DND-41 (cell line): ENCODE measurements around the gene ROMO1.
A peak's percentile ranks its signal among the peaks of the same experiment; 100 is the strongest.

Experiments used
- ATAC-seq: fragments of 200-7000 bp; cut with Tn5 transposase; 3 replicates; pipeline ENCODE4 v1.9.1; 2021; ENCODE audit warnings: low read depth; ENCODE audit not compliant: insufficient read depth
- DNase-seq: peaks from one replicate; pipeline ENCODE4 v3.0.0-alpha.2; 2020
- H2AFZ ChIP-seq: 2 replicates; pipeline ENCODE4 v1.6.0; 2012; ENCODE audit warnings: low read depth, low read length
- H3K27ac ChIP-seq: 2 replicates; pipeline ENCODE4 v1.5.1; 2012; ENCODE audit warnings: low read length, inconsistent platforms
- H3K27me3 ChIP-seq: fragments of 200-600 bp; sonication (generic); 2 replicates; pipeline ENCODE4 v1.6.0; 2012; ENCODE audit warnings: low read length, mild to moderate bottlenecking, inconsistent platforms; ENCODE audit not compliant: insufficient read depth, poor library complexity
- H3K36me3 ChIP-seq: 2 replicates; pipeline ENCODE4 v1.5.1; 2012; ENCODE audit warnings: low read length, inconsistent platforms; ENCODE audit not compliant: insufficient read depth
- H3K4me1 ChIP-seq: 2 replicates; pipeline ENCODE4 v1.5.1; 2012; ENCODE audit warnings: mild to moderate bottlenecking, low read length; ENCODE audit not compliant: insufficient read depth
- H3K4me2 ChIP-seq: 2 replicates; pipeline ENCODE4 v1.6.0; 2012; ENCODE audit warnings: mild to moderate bottlenecking, moderate library complexity, low read length, inconsistent platforms; ENCODE audit not compliant: insufficient read depth
- H3K4me3 ChIP-seq, 2 experiments: fragments of 200-600 bp in 1 of 2; shearing (Covaris generic) in 1 of 2; 2 replicates each; pipeline ENCODE4 v1.5.1; 2012 to 2016; ENCODE audit warnings: inconsistent platforms in 2 of 2, low read length in 2 of 2, mild to moderate bottlenecking in 2 of 2, low read depth in 1 of 2, moderate library complexity in 1 of 2
- H3K79me2 ChIP-seq: 2 replicates; pipeline ENCODE4 v1.6.0; 2012; ENCODE audit warnings: low read length, inconsistent platforms; ENCODE audit not compliant: insufficient read depth
- H3K9ac ChIP-seq: 2 replicates; pipeline ENCODE4 v1.6.0; 2012; ENCODE audit warnings: low read depth, mild to moderate bottlenecking, inconsistent platforms, low read length, moderate library complexity
- H3K9me3 ChIP-seq: 2 replicates; pipeline ENCODE4 v1.5.1; 2012; ENCODE audit warnings: low read length, moderate library complexity, mild to moderate bottlenecking, inconsistent platforms; ENCODE audit not compliant: insufficient read depth, severe bottlenecking
- H4K20me1 ChIP-seq: 2 replicates; pipeline ENCODE4 v1.6.0; 2012; ENCODE audit warnings: low read length; ENCODE audit not compliant: insufficient read depth
- CTCF ChIP-seq: IDR thresholded peaks from 2 replicates; pipeline ENCODE4 v1.5.1; 2012; ENCODE audit warnings: borderline replicate concordance, low read length, moderate library complexity, mild to moderate bottlenecking; ENCODE audit not compliant: poor library complexity, severe bottlenecking; ENCODE audit errors: extremely low read depth
- EZH2 ChIP-seq: IDR thresholded peaks from 3 replicates; pipeline ENCODE4 v1.6.1; 2012; ENCODE audit warnings: borderline replicate concordance, low read depth, mild to moderate bottlenecking, moderate library complexity, low read length, inconsistent platforms; ENCODE audit not compliant: severe bottlenecking

Gene ROMO1

DNA sequence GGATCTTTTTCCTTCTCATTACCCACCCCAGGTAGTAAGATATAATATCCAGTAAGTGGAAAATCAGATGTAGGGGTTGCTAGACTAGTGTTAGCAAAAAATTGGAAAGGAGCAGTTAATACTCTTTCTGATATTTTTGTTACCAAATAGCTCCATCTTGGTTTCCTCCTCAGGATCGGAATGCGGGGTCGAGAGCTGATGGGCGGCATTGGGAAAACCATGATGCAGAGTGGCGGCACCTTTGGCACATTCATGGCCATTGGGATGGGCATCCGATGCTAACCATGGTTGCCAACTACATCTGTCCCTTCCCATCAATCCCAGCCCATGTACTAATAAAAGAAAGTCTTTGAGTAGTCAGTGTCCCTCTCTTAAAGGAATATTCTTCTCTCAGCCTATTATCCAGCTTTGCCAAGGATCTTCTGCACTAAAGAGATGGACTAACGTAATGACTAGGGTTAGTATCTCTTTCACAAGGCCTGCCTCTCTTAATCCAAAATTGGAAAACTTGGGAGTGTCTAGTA, 1.5 kb downstream of the ROMO1 start:
- peaks cover 57% of the 10 kb centered on the region for H3K36me3 ChIP-seq
- DNase-seq (no peak), ATAC-seq (no peak)
- no peaks in the 10 kb centered on the region for H3K27me3 ChIP-seq
- peaks cover 58% of the 10 kb centered on the region for H3K79me2 ChIP-seq
- peaks cover 33% of the 10 kb centered on the region for H4K20me1 ChIP-seq
- H3K4me1 ChIP-seq: peaks cover 47% of the 10 kb centered on the region
- peak overlapping the region; percentile 93 to 94; a peak in 3 of 4 replicates for H3K4me3 ChIP-seq
- H3K9ac ChIP-seq: peak overlapping the region; percentile 90
- no peak overlapping the region for H2AFZ ChIP-seq
- peak overlapping the region; percentile 83 for H3K4me2 ChIP-seq
- H3K27ac ChIP-seq: peak overlapping the region; percentile 85
- no peaks in the 10 kb centered on the region for H3K9me3 ChIP-seq
- TF ChIP-seq EZH2 (no peak), CTCF (no peak)

DNA sequence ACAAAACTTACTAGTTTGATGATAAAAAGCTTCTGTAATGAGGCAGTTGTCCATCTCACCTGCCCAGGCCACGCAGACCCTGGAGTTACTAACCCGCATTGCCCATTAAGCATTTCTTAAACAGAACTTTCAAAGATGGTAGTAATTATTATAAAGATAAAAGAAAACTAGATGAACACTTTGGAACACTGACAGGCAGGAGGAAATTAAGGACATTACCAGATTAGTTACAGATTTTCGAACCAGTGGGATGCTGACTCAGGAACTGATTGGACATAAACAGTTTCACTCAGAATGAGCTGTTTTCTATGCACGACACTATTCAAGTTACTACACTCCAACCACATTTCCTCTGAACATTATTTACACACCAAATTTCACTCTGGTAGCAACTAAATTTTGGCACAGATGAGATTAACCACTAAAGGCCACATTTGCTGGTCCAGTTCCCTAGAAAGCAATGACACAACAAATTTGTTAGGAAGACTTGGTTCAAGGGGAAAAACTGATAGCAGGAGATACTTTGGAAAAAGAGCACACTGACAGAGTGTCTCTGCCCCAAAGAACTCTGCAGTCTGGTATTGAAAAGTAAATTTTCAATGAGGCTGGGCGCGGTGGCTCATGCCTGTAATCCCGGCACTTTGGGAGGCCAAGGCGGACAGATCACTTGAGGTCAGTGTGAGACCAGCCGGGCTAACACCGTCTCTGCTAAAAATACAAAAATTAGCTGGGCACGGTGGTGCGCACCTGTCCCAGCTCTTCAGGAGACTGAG, 3.0 kb downstream of the ROMO1 start:
- Histone ChIP-seq H4K20me1 (peaks cover 43% of the 10 kb centered on the region), H3K4me1 (peaks cover 45% of the 10 kb centered on the region), H3K27ac (peak overlapping the region; percentile 16; the same call in 1 of the 2 replicates), H3K27me3 (no peaks in the 10 kb centered on the region), H3K4me2 (peak overlapping the region; percentile 5; the same call in 1 of the 2 replicates), H3K79me2 (peaks cover 69% of the 10 kb centered on the region), H3K4me3 (no peak overlapping the region), H2AFZ (no peak overlapping the region), H3K9ac (no peak overlapping the region), H3K9me3 (no peaks in the 10 kb centered on the region), H3K36me3 (peaks cover 65% of the 10 kb centered on the region)
- DNase-seq (no peak), ATAC-seq (no peak)
- TF ChIP-seq EZH2 (no peak), CTCF (no peak)

- Histone ChIP-seq H3K36me3 (peaks cover 73% of the 10 kb centered on the region), H4K20me1 (peaks cover 43% of the 10 kb centered on the region), H3K9ac (no peak overlapping the region), H3K4me3 (no peak overlapping the region), H3K27ac (no peak overlapping the region), H2AFZ (no peak overlapping the region), H3K79me2 (peaks cover 68% of the 10 kb centered on the region), H3K27me3 (no peaks in the 10 kb centered on the region), H3K9me3 (no peaks in the 10 kb centered on the region), H3K4me2 (no peak overlapping the region), H3K4me1 (peaks cover 37% of the 10 kb centered on the region)
- ATAC-seq (no peak), DNase-seq (no peak)
- TF ChIP-seq EZH2 (no peak), CTCF (no peak)
These were observed 3.9 kb downstream of the ROMO1 start for GRCh38 chr20:35702824-35703695.
